ENCODE results near the gene WARS2.

The WARS2 gene

DNA sequence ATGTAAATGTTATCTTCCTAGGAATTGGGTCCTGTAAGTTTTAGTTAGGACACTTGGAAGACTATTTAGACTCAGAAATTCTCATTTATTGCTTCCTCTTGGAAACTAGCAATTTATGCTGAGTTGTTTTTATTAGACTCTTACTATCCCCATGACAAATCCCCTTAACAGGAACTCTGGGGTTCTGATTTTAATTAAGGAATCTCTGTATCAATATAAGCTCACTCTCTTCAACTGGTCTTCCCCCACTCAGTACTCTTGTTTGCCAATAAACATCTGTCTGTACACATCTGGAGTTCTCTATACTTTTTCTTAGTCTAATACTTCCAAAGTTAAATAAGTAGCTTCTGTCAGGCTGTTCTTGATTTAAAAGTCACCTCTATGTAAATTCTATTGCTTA is 88.2 kb downstream of the WARS2 start:
- TF ChIP-seq SIN3A (IDR thresholded peaks at IDR 0.05; ENCODE audit: borderline replicate concordance, insufficient read depth, low read length): no peak
- TF ChIP-seq, protein P1, sequence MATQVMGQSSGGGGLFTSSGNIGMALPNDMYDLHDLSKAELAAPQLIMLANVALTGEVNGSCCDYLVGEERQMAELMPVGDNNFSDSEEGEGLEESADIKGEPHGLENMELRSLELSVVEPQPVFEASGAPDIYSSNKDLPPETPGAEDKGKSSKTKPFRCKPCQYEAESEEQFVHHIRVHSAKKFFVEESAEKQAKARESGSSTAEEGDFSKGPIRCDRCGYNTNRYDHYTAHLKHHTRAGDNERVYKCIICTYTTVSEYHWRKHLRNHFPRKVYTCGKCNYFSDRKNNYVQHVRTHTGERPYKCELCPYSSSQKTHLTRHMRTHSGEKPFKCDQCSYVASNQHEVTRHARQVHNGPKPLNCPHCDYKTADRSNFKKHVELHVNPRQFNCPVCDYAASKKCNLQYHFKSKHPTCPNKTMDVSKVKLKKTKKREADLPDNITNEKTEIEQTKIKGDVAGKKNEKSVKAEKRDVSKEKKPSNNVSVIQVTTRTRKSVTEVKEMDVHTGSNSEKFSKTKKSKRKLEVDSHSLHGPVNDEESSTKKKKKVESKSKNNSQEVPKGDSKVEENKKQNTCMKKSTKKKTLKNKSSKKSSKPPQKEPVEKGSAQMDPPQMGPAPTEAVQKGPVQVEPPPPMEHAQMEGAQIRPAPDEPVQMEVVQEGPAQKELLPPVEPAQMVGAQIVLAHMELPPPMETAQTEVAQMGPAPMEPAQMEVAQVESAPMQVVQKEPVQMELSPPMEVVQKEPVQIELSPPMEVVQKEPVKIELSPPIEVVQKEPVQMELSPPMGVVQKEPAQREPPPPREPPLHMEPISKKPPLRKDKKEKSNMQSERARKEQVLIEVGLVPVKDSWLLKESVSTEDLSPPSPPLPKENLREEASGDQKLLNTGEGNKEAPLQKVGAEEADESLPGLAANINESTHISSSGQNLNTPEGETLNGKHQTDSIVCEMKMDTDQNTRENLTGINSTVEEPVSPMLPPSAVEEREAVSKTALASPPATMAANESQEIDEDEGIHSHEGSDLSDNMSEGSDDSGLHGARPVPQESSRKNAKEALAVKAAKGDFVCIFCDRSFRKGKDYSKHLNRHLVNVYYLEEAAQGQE (IDR thresholded peaks at IDR 0.05; ENCODE audit: insufficient read depth in 1 of 2, low read depth in 2 of 2, low read length in 2 of 2): no peak
- TF ChIP-seq FOXP2 (optimal IDR thresholded peaks at IDR 0.05; ENCODE audit: borderline replicate concordance, extremely low read depth, extremely low read length, insufficient read depth): no peak
- no peak for TF ChIP-seq POLR2AphosphoS5 (IDR thresholded peaks at IDR 0.05; ENCODE audit: low read depth, low read length)
- TF ChIP-seq TAF1 (IDR thresholded peaks at IDR 0.05; ENCODE audit: borderline replicate concordance, insufficient read depth, low read length): no peak

- TF ChIP-seq TAF1 (IDR thresholded peaks at IDR 0.05; ENCODE audit: borderline replicate concordance, insufficient read depth, low read length) (no peak), SIN3A (IDR thresholded peaks at IDR 0.05; ENCODE audit: borderline replicate concordance, insufficient read depth, low read length) (no peak), POLR2AphosphoS5 (IDR thresholded peaks at IDR 0.05; ENCODE audit: low read depth, low read length) (no peak), FOXP2 (optimal IDR thresholded peaks at IDR 0.05; ENCODE audit: borderline replicate concordance, extremely low read depth, extremely low read length, insufficient read depth) (no peak)
- TF ChIP-seq, protein P1 (IDR thresholded peaks at IDR 0.05; ENCODE audit: insufficient read depth in 1 of 2, low read depth in 2 of 2, low read length in 2 of 2): no peak
These were observed 91.6 kb downstream of the WARS2 start for GRCh38 chr1:119048624-119049404.

DNA sequence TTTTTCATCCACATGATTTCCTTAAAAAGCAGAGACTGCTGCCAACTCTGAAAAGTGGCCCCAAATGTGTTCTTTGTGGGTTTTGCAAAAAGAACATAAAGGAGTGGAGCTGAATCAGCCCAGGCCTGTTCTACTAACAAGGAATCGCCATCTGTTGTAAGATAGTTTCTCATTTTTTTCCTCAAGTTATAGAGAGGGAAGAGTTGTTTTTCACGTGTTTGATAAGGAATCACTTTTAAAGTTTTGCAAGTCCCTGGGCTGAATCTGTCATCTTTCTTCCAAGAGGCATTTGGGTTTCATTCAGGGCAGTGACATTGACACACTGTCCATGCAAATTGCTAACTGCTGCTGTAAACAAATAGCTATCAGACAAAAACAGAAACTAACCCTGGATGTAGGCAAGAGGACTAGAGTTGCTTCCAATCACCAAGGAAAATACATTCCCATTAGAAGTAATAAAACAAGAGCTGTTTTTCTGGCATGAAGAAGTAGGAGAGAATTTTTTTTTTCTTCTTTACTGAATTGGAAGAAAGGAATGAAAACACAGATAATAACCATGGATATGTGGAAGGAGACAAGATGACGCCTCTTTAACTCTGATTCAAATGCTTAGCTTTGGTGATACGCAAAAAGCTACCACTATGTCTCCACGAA is 93.5 kb downstream of the WARS2 start:
- TF ChIP-seq SIN3A (IDR thresholded peaks at IDR 0.05; ENCODE audit: borderline replicate concordance, insufficient read depth, low read length) (no peak), FOXP2 (optimal IDR thresholded peaks at IDR 0.05; ENCODE audit: borderline replicate concordance, extremely low read depth, extremely low read length, insufficient read depth) (no peak)
- TF ChIP-seq, protein P1 (IDR thresholded peaks at IDR 0.05; ENCODE audit: insufficient read depth in 1 of 2, low read depth in 2 of 2, low read length in 2 of 2): no peak

GRCh38 chr1:119046429-119046784 is 94.0 kb downstream of the WARS2 start:
- TF ChIP-seq SIN3A (IDR thresholded peaks at IDR 0.05; ENCODE audit: borderline replicate concordance, insufficient read depth, low read length) (no peak), TAF1 (IDR thresholded peaks at IDR 0.05; ENCODE audit: borderline replicate concordance, insufficient read depth, low read length) (no peak), FOXP2 (optimal IDR thresholded peaks at IDR 0.05; ENCODE audit: borderline replicate concordance, extremely low read depth, extremely low read length, insufficient read depth) (no peak), POLR2AphosphoS5 (IDR thresholded peaks at IDR 0.05; ENCODE audit: low read depth, low read length) (no peak)
- TF ChIP-seq, protein P1 (IDR thresholded peaks at IDR 0.05; ENCODE audit: insufficient read depth in 1 of 2, low read depth in 2 of 2, low read length in 2 of 2): no peak
